GM23338 (cell line): ENCODE results near the gene ANXA2R. TPM values are rescaled to one million over a fixed set of nuclear protein-coding genes. Genes with fewer than 3 reads are reported as not detected.
A peak's percentile ranks its signal among the peaks of the same experiment; 100 is the strongest.
"Not testable (repeated sequence)": the region's sequence is repeated elsewhere in the genome, so short reads cannot be mapped to it uniquely, and the experiment has no call there.

Experiments
- ATAC-seq: fragments of 200-7000 bp; cut with Tn5 transposase; 3 replicates; pipeline ENCODE4 v1.9.1; 2020
- DNase-seq: peaks from one replicate; pipeline ENCODE4 v3.0.0-alpha.2; 2015; ENCODE audit warnings: low spot score
- H2AFZ ChIP-seq: fragments of 200-600 bp; sonication (generic); 2 replicates; pipeline ENCODE4 v1.8.0; 2016; ENCODE audit warnings: antibody characterized with exemption, mild to moderate bottlenecking, moderate library complexity
- H3F3A ChIP-seq: fragments of 200-600 bp; sonication (generic); replicated peaks from 2 replicates; pipeline ENCODE4 v1.8.0; 2017; ENCODE audit warnings: antibody characterized with exemption, mixed run types, low read depth
- H3K27ac ChIP-seq: fragments of 200-600 bp; sonication (generic); 2 replicates; pipeline ENCODE4 v1.6.1; 2016; ENCODE audit warnings: low read depth
- H3K27me3 ChIP-seq: fragments of 200-600 bp; sonication (generic); 2 replicates; pipeline ENCODE4 v1.8.0; 2016; ENCODE audit warnings: mild to moderate bottlenecking, mixed run types, moderate library complexity; ENCODE audit not compliant: insufficient read depth
- H3K36me3 ChIP-seq: fragments of 200-600 bp; sonication (generic); 2 replicates; pipeline ENCODE4 v1.8.0; 2016; ENCODE audit warnings: mild to moderate bottlenecking; ENCODE audit not compliant: insufficient read depth
- H3K4me1 ChIP-seq: fragments of 200-600 bp; sonication (generic); 2 replicates; pipeline ENCODE4 v1.8.0; 2016; ENCODE audit warnings: mild to moderate bottlenecking, moderate library complexity; ENCODE audit not compliant: insufficient read depth
- H3K4me2 ChIP-seq: fragments of 200-600 bp; sonication (generic); 2 replicates; pipeline ENCODE4 v1.7.1; 2017; ENCODE audit warnings: mixed run types
- H3K4me3 ChIP-seq: fragments of 200-600 bp; sonication (generic); 2 replicates; pipeline ENCODE4 v1.6.1; 2016; ENCODE audit warnings: mixed run types
- H3K79me2 ChIP-seq: fragments of 200-600 bp; sonication (generic); replicated peaks from 2 replicates; pipeline ENCODE4 v1.8.0; 2017; ENCODE audit warnings: mild to moderate bottlenecking; ENCODE audit not compliant: insufficient read depth
- H3K9me2 ChIP-seq: fragments of 200-600 bp; sonication (generic); 2 replicates; pipeline ENCODE4 v1.8.0; 2017; ENCODE audit not compliant: insufficient read depth
- H4K20me1 ChIP-seq: fragments of 200-600 bp; sonication (generic); replicated peaks from 2 replicates; pipeline ENCODE4 v1.8.0; 2017; ENCODE audit warnings: mild to moderate bottlenecking; ENCODE audit not compliant: insufficient read depth
- H3K27ac Mint-ChIP-seq: 2 replicates; pipeline ENCODE4 v1.8.0; 2020; ENCODE audit warnings: inconsistent platforms, mild to moderate bottlenecking, moderate library complexity, mixed read lengths
- H3K27me3 Mint-ChIP-seq: 3 replicates; pipeline ENCODE4 v1.8.0; 2022; ENCODE audit warnings: low read depth, mild to moderate bottlenecking, moderate library complexity, mixed read lengths, inconsistent platforms; ENCODE audit not compliant: insufficient read depth, poor library complexity
- H3K36me3 Mint-ChIP-seq: 3 replicates; pipeline ENCODE4 v1.8.0; 2021; ENCODE audit warnings: low read depth, mild to moderate bottlenecking, inconsistent platforms, moderate library complexity, mixed read lengths
- H3K4me1 Mint-ChIP-seq: 3 replicates; pipeline ENCODE4 v1.8.0; 2020; ENCODE audit warnings: mild to moderate bottlenecking, inconsistent platforms, mixed read lengths
- H3K4me3 Mint-ChIP-seq: 3 replicates; pipeline ENCODE4 v1.8.0; 2021; ENCODE audit warnings: moderate library complexity, mild to moderate bottlenecking, inconsistent platforms, mixed read lengths
- H3K9me3 Mint-ChIP-seq: 3 replicates; pipeline ENCODE4 v1.8.0; 2020; ENCODE audit warnings: moderate library complexity, mild to moderate bottlenecking, inconsistent platforms, mixed read lengths
- CREB1 ChIP-seq: fragments of 250-450 bp; sonication (Bioruptor Pico); IDR thresholded peaks from 2 replicates; pipeline ENCODE4 v1.5.0; 2020; ENCODE audit warnings: low read depth, mild to moderate bottlenecking, moderate library complexity
- EZH2 ChIP-seq: fragments of 200-600 bp; sonication (generic); IDR thresholded peaks from one replicate; pipeline ENCODE4 v1.8.0; 2017; ENCODE audit warnings: antibody characterized with exemption, mild to moderate bottlenecking, low read depth; ENCODE audit not compliant: unreplicated experiment
- NANOG ChIP-seq: IDR thresholded peaks from 2 replicates; pipeline ENCODE4 v1.6.1; 2016; ENCODE audit warnings: antibody characterized with exemption, borderline replicate concordance
- STAT1 ChIP-seq: IDR thresholded peaks from one replicate; pipeline ENCODE4 v1.6.1; 2016; ENCODE audit warnings: antibody characterized with exemption; ENCODE audit not compliant: unreplicated experiment
- ZNF114 ChIP-seq: fragments of 250-450 bp; sonication (Bioruptor Pico); IDR thresholded peaks from 2 replicates; pipeline ENCODE4 v1.5.0; 2020; ENCODE audit warnings: mild to moderate bottlenecking, moderate library complexity
- ZNF331 ChIP-seq: fragments of 250-450 bp; sonication (Bioruptor Pico); IDR thresholded peaks from 2 replicates; pipeline ENCODE4 v1.5.0; 2020; ENCODE audit warnings: low read depth, mild to moderate bottlenecking, moderate library complexity
- polyA plus RNA-seq: library from polyadenylated mRNA; unstranded; fragments of >200 nt; fragmentation: Nextera tagmentation; extraction: Ambion mirVana; gene quantifications from 2 replicates; pipeline ENCODE4 v1.2.1, GENCODE V29; 2016
- total RNA-seq: library from RNA; depleted of rRNA; stranded (reverse); fragments of >200 nt; shearing (Covaris generic); gene quantifications from 2 replicates; pipeline ENCODE4 v1.2.3, GENCODE V29; 2014
- TF ChIP-seq, protein P1 (sequence below): IDR thresholded peaks from 2 replicates; pipeline ENCODE4 v1.6.1; 2016; ENCODE audit warnings: antibody characterized with exemption
- TF ChIP-seq, protein P2 (sequence below), 2 experiments: fragments of 200-600 bp in 1 of 2; sonication (generic) in 1 of 2; conservative IDR thresholded peaks; 2 replicates each; pipeline versions ENCODE4 v1.5.1 to v1.6.1; 2016 to 2017; ENCODE audit warnings: antibody characterized with exemption in 2 of 2, low read depth in 2 of 2, mild to moderate bottlenecking in 2 of 2, moderate library complexity in 1 of 2

Gene ANXA2R
- total and polyA plus RNA-seq, 2 experiments from 2014 or later = 0.21 TPM; not detected in 1

DNA sequence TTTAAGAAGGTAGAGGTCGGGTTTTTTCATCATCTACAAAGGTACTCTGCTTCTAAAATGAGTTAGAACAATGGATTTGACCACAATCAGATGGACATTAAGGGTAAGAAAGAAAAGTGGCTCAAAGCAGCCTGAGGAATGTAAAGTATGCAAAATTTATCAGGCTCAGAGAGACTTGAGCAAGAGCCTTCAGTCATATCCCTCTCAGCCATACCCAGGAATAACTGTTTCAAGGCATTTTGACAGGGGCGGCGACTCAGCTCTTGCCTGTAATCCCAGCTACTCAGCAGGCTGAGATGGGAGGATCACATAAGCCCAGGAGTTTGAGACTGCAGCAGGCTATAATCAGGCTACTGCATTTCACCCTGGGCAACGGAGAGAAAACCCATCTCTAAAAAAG, 38.8 kb upstream of the ANXA2R start (continued):
- TF ChIP-seq, protein P1, sequence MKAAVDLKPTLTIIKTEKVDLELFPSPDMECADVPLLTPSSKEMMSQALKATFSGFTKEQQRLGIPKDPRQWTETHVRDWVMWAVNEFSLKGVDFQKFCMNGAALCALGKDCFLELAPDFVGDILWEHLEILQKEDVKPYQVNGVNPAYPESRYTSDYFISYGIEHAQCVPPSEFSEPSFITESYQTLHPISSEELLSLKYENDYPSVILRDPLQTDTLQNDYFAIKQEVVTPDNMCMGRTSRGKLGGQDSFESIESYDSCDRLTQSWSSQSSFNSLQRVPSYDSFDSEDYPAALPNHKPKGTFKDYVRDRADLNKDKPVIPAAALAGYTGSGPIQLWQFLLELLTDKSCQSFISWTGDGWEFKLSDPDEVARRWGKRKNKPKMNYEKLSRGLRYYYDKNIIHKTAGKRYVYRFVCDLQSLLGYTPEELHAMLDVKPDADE = no peak
- TF ChIP-seq EZH2 (no peak), ZNF114 (CRISPR knock-in tag) (no peak), ZNF331 (CRISPR knock-in tag) (no peak), STAT1 (no peak)
- TF ChIP-seq, protein P2, sequence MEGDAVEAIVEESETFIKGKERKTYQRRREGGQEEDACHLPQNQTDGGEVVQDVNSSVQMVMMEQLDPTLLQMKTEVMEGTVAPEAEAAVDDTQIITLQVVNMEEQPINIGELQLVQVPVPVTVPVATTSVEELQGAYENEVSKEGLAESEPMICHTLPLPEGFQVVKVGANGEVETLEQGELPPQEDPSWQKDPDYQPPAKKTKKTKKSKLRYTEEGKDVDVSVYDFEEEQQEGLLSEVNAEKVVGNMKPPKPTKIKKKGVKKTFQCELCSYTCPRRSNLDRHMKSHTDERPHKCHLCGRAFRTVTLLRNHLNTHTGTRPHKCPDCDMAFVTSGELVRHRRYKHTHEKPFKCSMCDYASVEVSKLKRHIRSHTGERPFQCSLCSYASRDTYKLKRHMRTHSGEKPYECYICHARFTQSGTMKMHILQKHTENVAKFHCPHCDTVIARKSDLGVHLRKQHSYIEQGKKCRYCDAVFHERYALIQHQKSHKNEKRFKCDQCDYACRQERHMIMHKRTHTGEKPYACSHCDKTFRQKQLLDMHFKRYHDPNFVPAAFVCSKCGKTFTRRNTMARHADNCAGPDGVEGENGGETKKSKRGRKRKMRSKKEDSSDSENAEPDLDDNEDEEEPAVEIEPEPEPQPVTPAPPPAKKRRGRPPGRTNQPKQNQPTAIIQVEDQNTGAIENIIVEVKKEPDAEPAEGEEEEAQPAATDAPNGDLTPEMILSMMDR (conservative IDR thresholded peaks at IDR 0.05; ENCODE audit: low read depth in 2 of 2) = no peak

DNA sequence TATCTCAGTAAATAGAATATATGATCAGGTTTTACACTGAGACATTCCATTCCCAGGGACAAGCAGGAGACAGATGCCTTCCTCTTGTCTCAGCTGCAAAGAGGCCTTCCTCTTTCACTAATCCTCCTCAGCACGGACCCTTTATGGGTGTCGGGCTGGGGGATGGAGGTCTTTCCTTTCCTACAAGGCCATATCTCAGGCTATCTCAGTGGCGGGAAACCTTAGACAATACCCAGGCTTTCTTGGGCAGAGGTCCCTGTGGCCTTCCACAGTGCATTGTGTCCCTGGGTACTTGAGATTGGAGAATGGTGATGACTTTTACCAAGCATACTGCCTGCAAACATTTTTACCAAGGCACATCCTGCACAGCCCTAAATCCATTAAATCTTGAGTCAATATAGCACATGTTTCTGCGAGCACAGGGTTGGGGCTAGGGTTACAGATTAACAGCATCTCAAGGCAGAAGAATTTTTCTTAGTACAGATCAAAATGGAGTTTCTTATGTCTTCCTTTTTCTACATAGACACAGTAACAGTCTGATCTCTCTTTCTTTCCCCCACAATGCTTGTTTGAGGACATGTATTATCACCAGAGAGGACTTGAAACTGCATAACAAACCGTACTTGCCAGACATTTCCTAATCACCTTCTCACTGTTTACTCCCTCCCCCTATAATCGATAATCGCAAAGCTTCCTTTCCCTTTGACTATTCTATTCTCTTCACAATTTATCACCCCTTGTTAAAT, 37.5 kb upstream of the ANXA2R start:
- H3K27ac ChIP-seq, H3K4me3 ChIP-seq, H3F3A ChIP-seq, H3K79me2 ChIP-seq, DNase-seq, H3K36me3 Mint-ChIP-seq, ATAC-seq, H3K27me3 ChIP-seq, H3K4me3 Mint-ChIP-seq, H4K20me1 ChIP-seq, H3K9me3 Mint-ChIP-seq, H3K4me2 ChIP-seq, H3K4me1 Mint-ChIP-seq, H3K4me1 ChIP-seq, H2AFZ ChIP-seq, H3K36me3 ChIP-seq, H3K9me2 ChIP-seq: not testable (repeated sequence)
- H3K27me3 Mint-ChIP-seq = peaks cover 11% of the 10 kb centered on the region
- H3K27ac Mint-ChIP-seq = peak overlapping the region; percentile 42

DNA sequence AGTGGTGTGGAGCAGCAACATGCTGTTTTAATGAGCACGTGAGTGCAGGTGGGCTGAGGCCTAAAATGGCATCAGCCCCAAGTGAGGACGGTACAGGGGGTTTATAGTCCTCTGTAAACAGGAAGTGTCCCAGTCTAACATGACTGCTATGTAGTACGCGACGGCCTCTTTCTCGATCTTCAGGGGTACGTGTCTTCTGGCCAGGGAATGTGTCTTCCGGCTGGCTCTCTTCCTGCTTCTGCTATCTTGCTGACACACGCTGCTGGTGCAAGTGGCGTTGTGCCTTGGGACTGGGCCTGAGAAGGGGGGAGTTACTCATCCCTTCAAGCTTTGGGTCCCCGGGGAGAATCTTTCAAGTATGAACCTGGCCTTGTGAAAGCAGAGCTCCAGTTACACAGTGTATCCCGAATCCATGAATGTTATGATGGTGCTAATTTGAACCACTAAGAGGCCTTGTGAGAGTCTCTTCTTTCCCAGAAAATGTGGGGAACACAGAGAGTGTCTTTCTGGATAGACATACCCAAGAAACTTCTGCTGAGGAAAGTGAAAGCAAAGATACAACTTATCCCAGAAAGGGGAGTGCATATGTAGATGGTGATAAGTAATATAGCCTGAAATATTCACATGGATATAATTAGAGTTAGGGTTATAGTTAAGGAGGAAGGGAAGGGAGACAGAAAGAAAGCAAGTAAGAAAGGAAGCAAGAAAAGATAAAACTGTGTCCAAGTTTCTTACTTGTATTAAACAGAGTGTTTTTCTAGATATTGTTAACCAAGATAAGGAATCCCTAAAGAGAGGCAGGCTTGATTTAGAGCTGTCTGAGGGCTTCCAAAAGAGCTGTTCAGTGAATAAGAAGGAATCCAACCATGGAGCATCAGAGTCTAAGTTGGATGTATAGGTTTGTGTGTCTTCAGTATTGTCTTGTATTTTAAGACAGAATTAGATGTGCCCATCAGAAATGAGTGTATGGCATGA, 35.5 kb upstream of the ANXA2R start:
- H3K36me3 ChIP-seq = peaks cover 4% of the 10 kb centered on the region; the same call in 1 of the 2 replicates
- 0 out of 2 replicates have a peak, but pooled peaks cover 4% of the 10 kb centered on the region for H3K9me2 ChIP-seq
- no peaks in the 10 kb centered on the region for H3K79me2 ChIP-seq
- H3K4me3 ChIP-seq = no peak overlapping the region
- no peak overlapping the region for H3K4me2 ChIP-seq
- no peaks in the 10 kb centered on the region for H3F3A ChIP-seq
- H3K4me1 ChIP-seq = 0 out of 2 replicates have a peak, but pooled peaks cover 3% of the 10 kb centered on the region
- no peak overlapping the region for H3K27ac Mint-ChIP-seq
- H2AFZ ChIP-seq = no peak overlapping the region
- DNase-seq = no peak
- TF ChIP-seq CREB1 = no peak
- TF ChIP-seq EZH2 = no peak
- no peak for TF ChIP-seq NANOG
- peaks cover 19% of the 10 kb centered on the region for H3K36me3 Mint-ChIP-seq
- H3K4me1 Mint-ChIP-seq = peaks cover 6% of the 10 kb centered on the region; the same call in 1 of the 3 replicates
- no peak for ATAC-seq
- peaks cover 5% of the 10 kb centered on the region; the same call in 1 of the 3 replicates for H3K9me3 Mint-ChIP-seq
- no peak overlapping the region for H3K27ac ChIP-seq
- H4K20me1 ChIP-seq = no peaks in the 10 kb centered on the region
- no peaks in the 10 kb centered on the region for H3K27me3 ChIP-seq
- H3K4me3 Mint-ChIP-seq = no peak overlapping the region
- H3K27me3 Mint-ChIP-seq = peaks cover 9% of the 10 kb centered on the region
